ENCODE results near the gene SLC27A1. TPM values are rescaled to one million over a fixed set of nuclear protein-coding genes. Genes with fewer than 3 reads are reported as not detected.

SLC27A1 gene
- total RNA-seq = 1 to 10 TPM; 3.6 to 4.1 TPM

DNA sequence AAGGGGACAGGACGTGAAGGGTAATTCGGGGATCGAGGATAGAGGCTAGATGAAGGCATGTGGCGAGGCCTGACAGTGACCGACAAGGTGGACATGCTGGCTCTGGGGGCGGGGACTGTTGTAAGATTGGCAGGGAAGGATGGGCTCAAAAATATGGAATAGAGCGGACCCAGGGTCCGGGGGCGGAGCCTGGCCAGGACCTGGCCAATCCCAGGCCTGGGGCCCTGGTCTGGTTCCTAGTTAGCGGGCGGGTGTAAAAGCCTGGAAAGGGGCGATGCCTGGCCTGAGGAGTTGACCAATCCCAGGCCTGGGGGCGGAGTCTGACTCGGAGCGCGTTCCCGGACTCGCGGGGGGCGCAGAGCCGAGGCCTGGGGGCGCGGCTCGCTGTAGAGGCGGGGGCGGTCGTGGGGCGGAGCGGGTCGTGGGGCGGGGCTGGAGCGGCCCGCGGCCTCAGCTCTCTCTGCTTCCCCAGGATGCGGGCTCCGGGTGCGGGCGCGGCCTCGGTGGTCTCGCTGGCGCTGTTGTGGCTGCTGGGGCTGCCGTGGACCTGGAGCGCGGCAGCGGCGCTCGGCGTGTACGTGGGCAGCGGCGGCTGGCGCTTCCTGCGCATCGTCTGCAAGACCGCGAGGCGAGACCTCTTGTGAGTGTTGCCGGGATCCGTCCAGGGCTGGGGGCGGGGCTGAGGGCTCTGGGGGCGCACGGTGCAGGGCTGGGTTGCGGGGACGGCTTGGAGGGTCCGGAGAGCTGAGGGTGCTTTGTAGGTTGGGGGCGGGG is at the start of gene SLC27A1:
SLC27A1 (plus strand) TSS at position 457 of the 774 bp plus-strand sequence; CDS start at position 474, 17 bp downstream.
- CTCF ChIA-PET = no interaction called here
- Mint-ChIP-seq H3K27ac (peak within 1 kb of the TSS; percentile 75), H3K36me3 (ENCODE audit: low read depth) (no peaks in the 10 kb centered on the region), H3K4me1 (peaks cover 34% of the 10 kb centered on the region), H3K4me3 (peak within 1 kb of the TSS; percentile 91), H3K27me3 (peaks cover 10% of the 10 kb centered on the region), H3K9me3 (no peaks in the 10 kb centered on the region)
- DNase-seq = peak; percentile 88
- POLR2A ChIA-PET = interaction anchor here (1.3 kb wide), 1 partner anchor 574 kb away, joined by 3 read pairs; no protein-coding TSS in a partner anchor

- H3K27me3 Mint-ChIP-seq = no peaks in the 10 kb centered on the region
Measured at GRCh38 chr19:17421942-17422341, 48.4 kb upstream of the SLC27A1 start.

DNA sequence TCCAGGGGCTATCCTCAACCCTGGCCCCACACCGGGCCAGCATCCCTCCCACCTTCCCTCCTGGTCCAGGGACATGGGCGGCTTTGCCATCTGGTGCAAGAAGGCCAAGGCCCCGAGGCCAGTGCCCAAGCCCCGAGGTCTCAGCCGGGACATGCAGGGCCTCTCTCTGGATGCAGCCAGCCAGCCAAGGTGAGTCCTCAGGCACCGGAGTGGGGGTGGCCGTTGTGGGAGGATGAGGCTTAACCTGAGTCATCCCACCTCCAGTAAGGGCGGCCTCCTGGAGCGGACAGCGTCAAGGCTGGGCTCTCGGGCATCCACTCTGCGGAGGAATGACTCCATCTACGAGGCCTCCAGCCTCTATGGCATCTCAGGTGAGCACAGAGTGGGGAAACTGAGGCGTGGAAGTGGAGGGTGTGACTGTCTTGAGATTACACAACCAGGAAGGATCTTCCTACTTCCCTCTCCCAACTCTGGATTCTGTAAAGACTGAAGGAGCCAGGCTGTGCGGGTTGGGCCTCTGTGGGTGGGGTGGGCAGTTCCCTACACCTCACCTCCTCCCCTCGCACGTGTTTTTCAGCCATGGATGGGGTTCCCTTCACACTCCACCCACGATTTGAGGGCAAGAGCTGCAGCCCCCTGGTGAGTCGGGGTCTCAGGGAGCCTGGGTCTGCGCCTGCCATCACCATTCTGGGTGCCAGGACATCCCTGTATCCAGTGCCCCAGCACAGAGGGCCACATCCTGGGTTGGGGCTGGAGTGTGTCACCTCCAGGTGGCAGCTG is 46.7 kb upstream of the SLC27A1 start:
- Mint-ChIP-seq H3K27me3 (no peaks in the 10 kb centered on the region), H3K36me3 (ENCODE audit: low read depth) (peaks cover 8% of the 10 kb centered on the region), H3K4me1 (peaks cover 22% of the 10 kb centered on the region), H3K9me3 (no peaks in the 10 kb centered on the region), H3K4me3 (no peak overlapping the region), H3K27ac (no peak overlapping the region)
- no peak for DNase-seq
- ChIA-PET CTCF (interaction anchor here (0.6 to 0.7 kb wide), 2 partner anchors 123 to 156 kb away, joined by 3 to 4 read pairs; partner anchors contain the start of gene BABAM1), POLR2A (no interaction called here)

More at GRCh38 chr19:17421942-17422341, 48.4 kb upstream of the SLC27A1 start:
- peaks cover 24% of the 10 kb centered on the region for H3K4me1 Mint-ChIP-seq
- ChIA-PET POLR2A (interaction anchor here (5.4 kb wide), 1 partner anchor 15 kb away, joined by 62 read pairs; the partner anchor contains the start of gene BST2), CTCF (interaction anchor here (0.7 to 1.2 kb wide), 2 partner anchors 26 to 437 kb away, joined by 3 to 5 read pairs; partner anchors contain the start of genes RPL18A and TMEM221)
- no peak overlapping the region for H3K27ac Mint-ChIP-seq
- no peaks in the 10 kb centered on the region for H3K9me3 Mint-ChIP-seq
- no peak for DNase-seq
- no peak overlapping the region for H3K4me3 Mint-ChIP-seq
- peaks cover 11% of the 10 kb centered on the region for H3K36me3 Mint-ChIP-seq (ENCODE audit: low read depth)

DNA sequence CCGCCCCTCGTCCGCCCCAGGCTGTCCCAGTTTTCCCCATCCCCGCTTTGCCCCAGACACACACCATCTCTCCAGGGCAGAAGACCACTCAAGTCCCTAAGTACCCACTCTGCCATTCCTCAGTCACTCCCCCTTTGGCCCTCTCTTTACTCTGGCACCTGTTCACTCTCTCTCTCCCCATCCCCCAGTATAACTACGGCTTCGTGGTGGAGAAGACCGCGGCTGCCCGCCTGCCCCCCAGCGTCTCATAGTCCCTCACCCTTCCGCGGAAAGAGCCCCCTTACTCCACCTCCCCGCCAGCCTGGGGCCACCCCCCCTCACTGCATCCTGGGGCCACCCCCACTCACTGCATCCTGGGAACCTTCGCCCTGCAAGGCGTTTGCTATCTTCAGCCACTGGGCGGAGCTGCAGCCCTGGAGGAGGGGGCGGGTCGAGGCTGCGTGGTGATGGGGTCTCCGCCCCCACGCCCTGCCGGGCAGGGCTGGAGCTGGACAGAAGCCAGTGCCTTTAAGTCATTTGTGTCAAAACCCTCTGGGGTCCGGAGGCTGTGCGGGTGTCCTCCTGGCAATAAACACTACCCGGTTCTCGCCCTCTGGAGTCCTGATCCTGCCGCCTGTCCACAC is 45.5 kb upstream of the SLC27A1 start:
- no peaks in the 10 kb centered on the region for H3K27me3 Mint-ChIP-seq

GRCh38 chr19:17429641-17430113 is 40.6 kb upstream of the SLC27A1 start:
- Mint-ChIP-seq H3K9me3 (no peaks in the 10 kb centered on the region), H3K4me3 (no peak overlapping the region), H3K27ac (no peak overlapping the region), H3K4me1 (no peaks in the 10 kb centered on the region), H3K36me3 (ENCODE audit: low read depth) (no peaks in the 10 kb centered on the region), H3K27me3 (no peaks in the 10 kb centered on the region)
- CTCF ChIA-PET = interaction anchor here (1.2 to 1.5 kb wide), 2 partner anchors 36 to 66 kb away, joined by 4 read pairs; no protein-coding TSS in a partner anchor
- POLR2A ChIA-PET = interaction anchor here (1.6 kb wide), 1 partner anchor 10 kb away, joined by 4 read pairs; the partner anchor contains the start of gene MVB12A
- no peak for DNase-seq

More for the DNA sequence above, 45.5 kb upstream of the SLC27A1 start:
- DNase-seq = peak; percentile 44
- no peak overlapping the region for H3K27ac Mint-ChIP-seq
- ChIA-PET POLR2A (no interaction called here), CTCF (no interaction called here)
- no peak overlapping the region for H3K4me3 Mint-ChIP-seq
- H3K4me1 Mint-ChIP-seq = peaks cover 11% of the 10 kb centered on the region
- no peaks in the 10 kb centered on the region for H3K9me3 Mint-ChIP-seq
- H3K36me3 Mint-ChIP-seq (ENCODE audit: low read depth) = peaks cover 8% of the 10 kb centered on the region

DNA sequence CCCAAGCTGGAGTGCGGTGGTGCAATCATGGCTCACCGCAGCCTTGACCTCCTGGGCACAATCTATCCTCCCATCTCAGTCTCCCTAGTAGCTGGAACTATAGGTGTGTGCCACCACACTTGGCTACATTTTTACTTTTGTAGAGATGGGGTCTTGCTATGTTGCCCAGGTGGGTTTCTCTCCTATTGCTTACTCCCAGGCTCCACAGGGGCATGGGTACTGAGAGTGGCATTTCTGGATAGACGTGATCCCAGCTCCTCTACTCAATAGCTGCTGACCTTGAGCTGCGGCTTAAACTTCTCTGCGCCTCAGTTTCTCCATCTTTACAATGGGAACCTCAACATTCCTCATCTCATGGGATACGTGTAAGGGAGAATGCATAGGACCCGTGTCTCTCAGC is 38.9 kb upstream of the SLC27A1 start:
- ChIA-PET POLR2A (no interaction called here), CTCF (no interaction called here)
- DNase-seq = no peak
- Mint-ChIP-seq H3K4me1 (no peaks in the 10 kb centered on the region), H3K9me3 (no peaks in the 10 kb centered on the region), H3K36me3 (ENCODE audit: low read depth) (no peaks in the 10 kb centered on the region), H3K27me3 (no peaks in the 10 kb centered on the region), H3K4me3 (no peak overlapping the region), H3K27ac (no peak overlapping the region)

GRCh38 chr19:17435218-17435617 is 35.1 kb upstream of the SLC27A1 start:
- Mint-ChIP-seq H3K4me1 (no peaks in the 10 kb centered on the region), H3K36me3 (ENCODE audit: low read depth) (no peaks in the 10 kb centered on the region), H3K4me3 (no peak overlapping the region), H3K27ac (no peak overlapping the region), H3K9me3 (no peaks in the 10 kb centered on the region), H3K27me3 (no peaks in the 10 kb centered on the region)
- POLR2A ChIA-PET = no interaction called here
- no peak for DNase-seq
- CTCF ChIA-PET = no interaction called here

- Mint-ChIP-seq H3K4me3 (no peak overlapping the region), H3K4me1 (no peaks in the 10 kb centered on the region), H3K36me3 (ENCODE audit: low read depth) (no peaks in the 10 kb centered on the region), H3K9me3 (peaks cover 2% of the 10 kb centered on the region), H3K27me3 (no peaks in the 10 kb centered on the region), H3K27ac (no peak overlapping the region)
- DNase-seq = no peak
- CTCF ChIA-PET = interaction anchor here (2.2 kb wide), 1 partner anchor 29 kb away, joined by 6 read pairs; no protein-coding TSS in a partner anchor
- POLR2A ChIA-PET = no interaction called here
Measured at GRCh38 chr19:17436094-17436873, 34.0 kb upstream of the SLC27A1 start.

- ChIA-PET CTCF (interaction anchor here (2.2 kb wide), 1 partner anchor 29 kb away, joined by 6 read pairs; no protein-coding TSS in a partner anchor), POLR2A (no interaction called here)
- no peaks in the 10 kb centered on the region for H3K4me1 Mint-ChIP-seq
- H3K27me3 Mint-ChIP-seq = no peaks in the 10 kb centered on the region
- no peaks in the 10 kb centered on the region for H3K36me3 Mint-ChIP-seq (ENCODE audit: low read depth)
- peaks cover 3% of the 10 kb centered on the region for H3K9me3 Mint-ChIP-seq
- DNase-seq = no peak
- H3K27ac Mint-ChIP-seq = no peak overlapping the region
- no peak overlapping the region for H3K4me3 Mint-ChIP-seq
Measured at GRCh38 chr19:17436874-17437267, 33.5 kb upstream of the SLC27A1 start.

DNA sequence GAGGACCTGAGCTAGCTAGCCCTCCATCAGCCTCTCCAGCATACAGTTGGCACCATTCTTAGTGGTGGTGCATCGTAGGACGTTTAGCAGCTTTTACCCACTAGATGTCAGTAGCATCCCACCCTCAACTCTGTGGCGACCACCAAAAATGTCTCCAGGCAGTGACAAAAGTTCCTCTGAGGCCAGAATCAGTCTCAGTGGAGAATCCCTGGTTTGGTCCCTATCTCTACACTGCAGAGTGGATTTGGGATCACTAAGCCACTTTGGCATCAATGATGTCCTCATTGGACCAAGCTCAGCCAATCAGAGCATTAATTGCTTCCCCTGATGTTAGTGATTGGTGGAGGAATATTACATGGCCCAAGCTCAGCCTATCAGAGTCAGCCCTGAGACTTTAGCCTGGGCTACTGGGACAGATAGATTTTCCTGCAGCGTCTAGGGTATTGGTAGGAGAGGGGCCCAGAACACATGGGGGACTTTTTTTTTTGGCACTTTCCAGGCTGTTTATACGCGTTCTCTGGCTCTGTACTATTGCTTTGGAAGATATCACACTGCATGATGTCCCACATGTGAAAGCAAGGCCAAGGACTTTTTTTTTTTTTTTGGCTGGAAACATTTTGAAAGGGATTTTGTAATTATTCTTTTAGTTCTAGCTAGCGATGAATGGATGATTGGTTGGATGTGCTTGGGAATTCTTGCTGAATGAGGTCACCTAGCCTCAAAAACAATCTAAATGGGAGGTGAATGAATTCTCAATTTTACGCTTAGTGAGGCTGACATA is 28.9 kb upstream of the SLC27A1 start:
- ChIA-PET CTCF (interaction anchor here (0.5 to 1.8 kb wide), 10 partner anchors 8 to 131 kb away, joined by 3 to 13 read pairs (median 4); partner anchors contain the start of gene MVB12A), POLR2A (interaction anchor here (0.8 kb wide), 1 partner anchor 36 kb away, joined by 3 read pairs; the partner anchor contains the start of gene BST2)
- Mint-ChIP-seq H3K27me3 (no peaks in the 10 kb centered on the region), H3K4me1 (no peaks in the 10 kb centered on the region), H3K36me3 (ENCODE audit: low read depth) (no peaks in the 10 kb centered on the region), H3K4me3 (no peak overlapping the region), H3K9me3 (peaks cover 3% of the 10 kb centered on the region), H3K27ac (no peak overlapping the region)
- DNase-seq = no peak

DNA sequence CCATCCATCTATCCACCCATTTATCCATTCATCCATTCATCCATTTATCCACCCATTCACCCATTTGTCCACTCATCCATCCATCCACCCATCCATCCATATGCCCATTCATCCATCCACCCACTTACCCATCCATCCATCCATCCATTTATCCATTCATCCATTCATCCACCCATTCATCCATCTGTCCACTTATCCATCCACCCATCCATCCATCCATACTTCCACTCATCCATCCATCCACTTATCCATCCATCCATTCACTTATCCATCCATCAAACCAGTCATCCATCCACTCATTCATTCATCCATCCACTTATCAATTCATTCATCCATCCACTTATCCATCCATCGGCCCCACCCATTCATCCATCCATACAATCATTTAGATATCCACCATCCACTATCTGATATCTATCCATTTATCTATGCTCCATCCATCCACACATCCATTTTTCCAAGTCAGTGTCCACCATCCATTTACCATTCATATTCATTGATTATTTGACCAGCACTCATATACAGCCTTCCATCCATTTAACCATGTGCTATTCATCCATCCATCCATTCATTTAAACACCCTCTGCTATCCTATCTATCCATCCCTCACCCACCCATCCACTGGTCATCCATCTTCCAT is 24.7 kb upstream of the SLC27A1 start:
- H3K36me3 Mint-ChIP-seq (ENCODE audit: low read depth) = peaks cover 3% of the 10 kb centered on the region
- DNase-seq = no peak
- H3K4me3 Mint-ChIP-seq = no peak overlapping the region
- H3K27me3 Mint-ChIP-seq = peaks cover 16% of the 10 kb centered on the region
- ChIA-PET CTCF (interaction anchor here (1.4 kb wide), 1 partner anchor 128 kb away, joined by 3 read pairs; no protein-coding TSS in a partner anchor), POLR2A (no interaction called here)
- peaks cover 3% of the 10 kb centered on the region for H3K9me3 Mint-ChIP-seq
- H3K27ac Mint-ChIP-seq = no peak overlapping the region
- H3K4me1 Mint-ChIP-seq = peaks cover 12% of the 10 kb centered on the region

All from activated CD4-positive, alpha-beta memory T cell treated with anti-CD3 and anti-CD28 coated beads, Interleukin-2, amount 10 ng/mL, durations not matched to agents 7 days and 5 days (primary cell).